Mesodermal cell (in vitro differentiated cells): ENCODE results near the gene ENPP1.

ENCODE experiments used
- H3K27ac ChIP-seq: 2 replicates; pipeline ENCODE4 v1.7.0; 2013; ENCODE audit warnings: mild to moderate bottlenecking, low read depth, low read length, moderate library complexity; ENCODE audit not compliant: severe bottlenecking
- H3K36me3 ChIP-seq: 2 replicates; pipeline ENCODE4 v1.7.1; 2013; ENCODE audit warnings: mild to moderate bottlenecking, low read length, moderate library complexity; ENCODE audit not compliant: control insufficient read depth, insufficient read depth
- H3K4me1 ChIP-seq: one replicate; pipeline ENCODE4 v1.7.1; 2013; ENCODE audit warnings: mild to moderate bottlenecking, low read length; ENCODE audit not compliant: insufficient read depth, control insufficient read depth, poor library complexity, severe bottlenecking
- H3K4me3 ChIP-seq: 2 replicates; pipeline ENCODE4 v1.7.0; 2013; ENCODE audit warnings: low read length, control low read depth, mild to moderate bottlenecking; ENCODE audit not compliant: insufficient read depth, poor library complexity, severe bottlenecking; ENCODE audit errors: extremely low read depth
- H3K9me3 ChIP-seq: 2 replicates; pipeline ENCODE4 v1.7.1; 2013; ENCODE audit warnings: mild to moderate bottlenecking, low read length, moderate library complexity; ENCODE audit not compliant: control insufficient read depth
- WGBS, 2 experiments: methylation state at CpG; one replicate each; pipeline ENCODE4 v1.1.5; 2013; ENCODE audit warnings: missing lambda C conversion rate in 2 of 2; ENCODE audit not compliant: insufficient coverage in 2 of 2; 5-methylcytosine and 5-hydroxymethylcytosine counted together

Gene ENPP1

DNA sequence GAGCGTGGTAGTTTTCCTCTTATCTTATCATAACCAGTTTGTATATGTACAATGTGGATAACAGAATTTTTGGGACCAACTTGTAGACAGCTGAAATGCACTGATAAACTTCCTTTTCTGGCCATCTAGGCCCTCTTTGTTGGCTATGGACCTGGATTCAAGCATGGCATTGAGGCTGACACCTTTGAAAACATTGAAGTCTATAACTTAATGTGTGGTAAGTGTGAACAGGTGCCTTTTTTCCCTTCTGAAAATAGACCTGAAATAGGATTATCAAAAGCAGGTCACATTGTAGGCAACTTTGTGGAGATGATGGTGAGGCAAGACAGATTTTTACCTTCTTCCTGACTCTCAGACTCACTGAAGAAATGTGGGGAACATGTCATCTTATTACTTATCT is 67.8 kb downstream of the ENPP1 start:
- no CpG with 5 or more reads among the region's 1 CpG for WGBS, 2 experiments
- no peaks in the 10 kb centered on the region for H3K9me3 ChIP-seq
- no peak overlapping the region for H3K4me3 ChIP-seq
- H3K4me1 ChIP-seq, result no peaks in the 10 kb centered on the region
- H3K36me3 ChIP-seq, result peaks cover 10% of the 10 kb centered on the region
- no peak overlapping the region for H3K27ac ChIP-seq

DNA sequence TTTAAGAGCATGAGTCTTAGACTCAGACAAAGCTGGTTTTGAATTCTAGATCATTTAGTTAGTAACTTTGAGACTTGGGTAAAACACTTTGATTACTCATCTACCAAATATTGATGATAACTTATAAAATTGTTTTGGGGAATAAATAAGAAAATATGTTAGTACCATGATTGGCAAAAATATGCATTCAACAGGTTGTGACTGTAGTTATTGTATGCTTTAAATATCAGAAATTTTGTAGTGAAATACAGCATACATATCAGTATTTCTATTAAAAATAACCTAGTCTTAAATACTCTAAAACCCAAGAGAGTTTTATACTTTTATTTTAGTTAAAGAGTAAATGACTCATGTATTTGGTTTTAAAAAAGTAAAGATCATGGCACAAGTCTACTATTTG is 68.7 kb downstream of the ENPP1 start:
- peaks cover 10% of the 10 kb centered on the region for H3K36me3 ChIP-seq
- H3K4me3 ChIP-seq, result no peak overlapping the region
- H3K9me3 ChIP-seq, result no peaks in the 10 kb centered on the region
- no peak overlapping the region for H3K27ac ChIP-seq
- no peaks in the 10 kb centered on the region for H3K4me1 ChIP-seq

DNA sequence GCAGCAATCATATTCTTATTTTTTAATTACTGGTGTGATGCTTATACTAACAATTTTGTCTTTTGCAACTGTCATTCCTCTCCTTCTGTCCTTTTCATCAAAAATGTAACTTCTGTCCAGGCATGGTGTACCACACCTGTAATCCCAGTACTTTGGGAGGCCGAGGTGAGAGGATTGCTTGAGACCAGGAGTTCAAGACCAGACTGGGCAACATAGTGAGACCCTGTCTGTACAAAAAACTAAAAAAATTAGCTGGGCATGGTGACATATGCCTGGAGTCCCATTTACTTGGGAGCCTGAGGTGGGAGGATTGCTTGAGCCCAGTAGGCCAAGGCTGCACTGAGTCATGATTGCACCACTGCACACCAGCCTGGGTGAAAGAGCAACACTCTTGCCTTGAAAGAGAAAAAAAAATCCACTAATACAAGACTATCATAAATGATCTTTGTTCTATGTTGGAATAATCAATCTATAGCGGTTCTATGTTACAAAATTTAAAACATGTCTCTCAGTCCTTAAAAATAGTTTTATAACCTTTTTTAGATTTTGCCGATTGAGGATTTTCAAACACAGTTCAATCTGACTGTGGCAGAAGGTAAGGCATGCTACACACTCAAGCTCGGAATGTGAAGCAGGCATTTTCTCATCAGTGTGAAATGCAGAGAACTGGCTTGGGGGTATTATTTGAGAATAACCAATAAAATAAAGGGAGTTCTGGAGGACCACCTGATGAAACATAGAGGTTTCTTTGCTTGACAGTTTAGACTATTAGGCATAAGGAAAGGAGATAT is 70.4 kb downstream of the ENPP1 start:
- 66 to 91% methylated on average over 2 of the region's 4 CpGs for WGBS, 2 experiments
- no peak overlapping the region for H3K4me3 ChIP-seq
- H3K27ac ChIP-seq, result no peak overlapping the region
- H3K4me1 ChIP-seq, result no peaks in the 10 kb centered on the region
- peaks cover 10% of the 10 kb centered on the region for H3K36me3 ChIP-seq
- H3K9me3 ChIP-seq, result no peaks in the 10 kb centered on the region

DNA sequence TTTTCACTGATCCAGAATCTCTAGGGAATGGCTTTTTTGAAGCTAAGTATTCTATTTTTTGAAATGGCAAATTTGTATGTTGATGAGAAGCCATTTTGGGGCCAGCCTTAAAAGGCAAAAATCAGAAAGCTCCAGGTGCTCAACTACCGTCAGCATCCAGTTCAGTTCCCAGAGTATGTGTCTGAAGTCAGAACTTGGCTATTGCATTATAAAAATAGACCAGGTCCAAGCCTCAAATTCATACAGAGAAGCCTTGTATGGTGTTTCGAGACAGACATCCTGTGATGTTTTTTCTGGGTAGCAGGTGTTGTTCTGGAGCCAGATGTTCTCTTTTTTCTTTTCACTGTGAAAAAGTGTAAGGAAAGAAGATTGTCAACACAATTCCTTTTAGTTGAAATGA is 75.2 kb downstream of the ENPP1 start:
- WGBS, 2 experiments, result 82 to 100% methylated on average over 1 to 2 of the region's 2 CpGs
- Histone ChIP-seq H3K36me3 (peaks cover 9% of the 10 kb centered on the region), H3K27ac (no peak overlapping the region), H3K4me1 (no peaks in the 10 kb centered on the region), H3K9me3 (no peaks in the 10 kb centered on the region), H3K4me3 (no peak overlapping the region)

DNA sequence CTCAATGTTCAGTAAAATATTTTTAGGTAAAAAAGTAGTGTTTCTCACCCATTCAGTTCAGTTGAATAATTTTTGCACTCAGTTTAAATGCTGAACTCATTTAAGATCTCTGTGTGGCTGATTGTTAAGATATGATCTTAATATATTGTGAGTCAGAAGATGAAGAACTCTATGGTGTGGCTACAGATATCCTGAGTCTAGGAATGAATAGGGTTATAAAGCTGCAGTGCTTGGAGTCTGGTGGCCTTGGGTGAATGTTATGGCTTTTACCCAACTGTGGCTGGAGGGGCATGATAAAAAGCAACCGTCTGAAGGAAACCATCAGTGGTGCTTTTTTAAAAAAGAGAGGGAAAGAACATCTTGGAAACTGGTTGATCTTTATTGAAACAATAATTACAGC is 77.4 kb downstream of the ENPP1 start:
- WGBS, 2 experiments, result 100% methylated on average over 1 of the region's 1 CpG
- no peaks in the 10 kb centered on the region for H3K9me3 ChIP-seq
- no peak overlapping the region for H3K4me3 ChIP-seq
- H3K36me3 ChIP-seq, result peaks cover 10% of the 10 kb centered on the region
- no peaks in the 10 kb centered on the region for H3K4me1 ChIP-seq
- H3K27ac ChIP-seq, result no peak overlapping the region

DNA sequence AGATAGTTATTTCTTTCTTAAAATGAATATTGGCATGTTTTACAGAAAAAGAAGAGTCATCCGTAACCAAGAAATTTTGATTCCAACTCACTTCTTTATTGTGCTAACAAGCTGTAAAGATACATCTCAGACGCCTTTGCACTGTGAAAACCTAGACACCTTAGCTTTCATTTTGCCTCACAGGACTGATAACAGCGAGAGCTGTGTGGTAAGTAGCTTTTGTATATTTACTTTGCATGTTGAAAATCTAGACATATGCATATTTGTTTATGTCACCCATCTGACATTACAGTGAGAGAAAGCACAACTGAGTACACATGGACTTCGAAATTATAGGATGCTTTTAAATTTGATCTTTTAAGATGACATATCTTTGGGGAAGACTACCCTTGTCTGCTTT is 78.7 kb downstream of the ENPP1 start:
- 100% methylated on average over 1 of the region's 4 CpGs; no CpG with 5 or more reads in 1 of the 2 experiments for WGBS, 2 experiments
- H3K4me3 ChIP-seq, result no peak overlapping the region
- H3K4me1 ChIP-seq, result no peaks in the 10 kb centered on the region
- H3K36me3 ChIP-seq, result peaks cover 10% of the 10 kb centered on the region
- no peaks in the 10 kb centered on the region for H3K9me3 ChIP-seq
- no peak overlapping the region for H3K27ac ChIP-seq

DNA sequence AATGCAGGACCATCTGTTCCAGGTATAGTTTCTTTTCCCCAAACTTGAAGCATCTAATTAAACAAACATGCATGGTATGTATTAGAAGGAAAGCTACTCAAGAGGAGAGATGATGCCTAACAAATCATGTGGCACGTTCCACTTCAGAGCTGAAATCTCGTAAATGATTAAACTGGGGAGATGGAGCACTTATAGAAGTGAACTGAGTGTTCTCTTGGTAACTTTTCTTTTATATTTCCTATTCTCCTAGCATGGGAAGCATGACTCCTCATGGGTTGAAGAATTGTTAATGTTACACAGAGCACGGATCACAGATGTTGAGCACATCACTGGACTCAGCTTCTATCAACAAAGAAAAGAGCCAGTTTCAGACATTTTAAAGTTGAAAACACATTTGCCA is 82.3 kb downstream of the ENPP1 start:
- H3K36me3 ChIP-seq, result peaks cover 10% of the 10 kb centered on the region
- H3K27ac ChIP-seq, result no peak overlapping the region
- no peak overlapping the region for H3K4me3 ChIP-seq
- WGBS, 2 experiments, result 100% methylated on average over 2 of the region's 3 CpGs; no CpG with 5 or more reads in 1 of the 2 experiments
- no peaks in the 10 kb centered on the region for H3K4me1 ChIP-seq
- no peaks in the 10 kb centered on the region for H3K9me3 ChIP-seq

DNA sequence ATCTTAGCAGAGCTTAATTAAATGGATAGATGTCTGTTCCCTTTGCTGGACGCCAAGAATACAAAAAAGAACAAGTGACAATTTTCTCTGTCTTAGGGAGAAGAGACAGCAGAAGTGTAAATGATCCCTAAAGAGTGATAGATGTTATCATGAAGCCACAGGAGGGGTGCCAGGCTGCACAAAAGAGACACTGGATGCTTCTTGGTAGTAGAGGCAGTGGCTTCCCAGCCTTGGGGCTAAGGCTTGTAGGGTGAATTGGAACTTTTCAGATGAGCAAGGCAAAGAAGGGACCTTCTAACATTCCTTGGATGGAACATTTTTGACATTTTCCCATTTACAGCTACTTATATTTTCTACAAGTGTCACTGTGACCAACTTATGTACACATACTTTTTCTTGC is 85.4 kb downstream of the ENPP1 start:
- WGBS, 2 experiments, result 63% methylated on average over 1 of the region's 1 CpG; no CpG with 5 or more reads in 1 of the 2 experiments
- H3K27ac ChIP-seq, result no peak overlapping the region
- H3K4me3 ChIP-seq, result no peak overlapping the region
- H3K9me3 ChIP-seq, result peaks cover 8% of the 10 kb centered on the region
- H3K36me3 ChIP-seq, result peaks cover 6% of the 10 kb centered on the region
- H3K4me1 ChIP-seq, result no peaks in the 10 kb centered on the region

DNA sequence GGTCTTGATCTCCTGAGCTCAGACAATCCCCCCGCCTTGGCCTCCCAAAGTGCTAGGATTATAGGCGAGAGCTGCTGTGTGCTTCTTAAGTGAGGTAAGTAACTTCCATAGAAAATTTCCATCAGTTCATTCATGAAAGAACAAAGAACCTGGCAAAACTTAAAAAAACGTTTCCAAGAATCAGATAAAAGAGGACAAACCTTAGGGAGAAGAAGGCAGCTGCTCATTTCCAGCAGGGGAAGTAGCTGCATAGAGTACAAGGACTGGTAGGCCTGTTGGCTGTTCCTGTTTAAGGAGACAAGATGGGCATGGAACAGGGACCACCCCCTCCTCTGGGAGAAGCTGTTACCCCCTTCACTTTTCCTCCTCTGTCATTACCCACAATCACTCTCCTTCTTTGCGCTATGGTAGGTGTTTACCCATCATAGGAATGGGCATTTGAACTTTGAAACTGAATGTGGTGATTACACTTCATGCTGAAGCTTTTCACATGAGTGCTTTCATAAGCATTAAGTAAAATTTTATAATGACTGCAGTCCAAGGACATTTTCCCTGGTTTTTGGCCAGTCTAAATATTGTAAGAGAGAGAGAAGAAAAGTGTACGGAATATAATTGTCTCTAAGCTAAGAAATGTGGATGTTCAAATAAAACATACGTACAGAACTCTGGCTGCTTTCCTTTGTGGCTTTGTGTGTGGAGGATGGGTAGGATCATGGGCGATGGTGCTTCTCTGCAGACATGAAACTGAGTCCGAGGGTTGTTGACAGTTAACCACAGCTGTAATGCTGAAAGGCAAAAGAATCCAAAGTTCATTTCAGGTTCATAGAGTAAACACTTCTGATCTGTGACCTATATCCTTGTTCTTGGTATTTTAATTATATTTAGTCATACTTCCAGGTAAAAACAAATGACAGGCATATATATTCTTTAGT is 86.9 kb downstream of the ENPP1 start:
- H3K27ac ChIP-seq, result no peak overlapping the region
- 81 to 94% methylated on average over 4 to 5 of the region's 8 CpGs for WGBS, 2 experiments

DNA sequence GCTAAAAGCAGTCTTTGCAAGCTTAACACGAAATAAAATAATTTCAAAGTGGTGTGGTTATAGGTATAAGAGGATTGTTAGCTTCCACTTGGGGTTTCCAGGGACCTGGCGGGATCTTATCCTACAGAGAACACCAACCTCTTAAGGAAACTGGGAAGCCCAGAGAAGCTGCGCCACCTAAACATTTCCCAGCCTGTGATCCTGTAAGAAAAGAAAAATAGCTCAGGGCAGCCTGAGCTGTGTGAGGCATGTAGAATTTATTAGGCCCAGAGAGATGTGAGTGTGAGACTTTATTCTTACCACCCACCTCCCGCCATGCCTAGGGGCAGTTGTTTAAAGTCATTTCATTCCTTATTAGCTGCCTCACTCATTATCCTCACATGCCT is 89.2 kb downstream of the ENPP1 start:
- Histone ChIP-seq H3K4me3 (no peak overlapping the region), H3K36me3 (no peaks in the 10 kb centered on the region), H3K27ac (no peak overlapping the region), H3K9me3 (peaks cover 17% of the 10 kb centered on the region), H3K4me1 (no peaks in the 10 kb centered on the region)
- no CpG with 5 or more reads among the region's 4 CpGs for WGBS, 2 experiments

More for the DNA sequence above, 86.9 kb downstream of the ENPP1 start:
- Histone ChIP-seq H3K4me1 (no peaks in the 10 kb centered on the region), H3K4me3 (no peak overlapping the region), H3K9me3 (peaks cover 17% of the 10 kb centered on the region), H3K36me3 (no peaks in the 10 kb centered on the region)

DNA sequence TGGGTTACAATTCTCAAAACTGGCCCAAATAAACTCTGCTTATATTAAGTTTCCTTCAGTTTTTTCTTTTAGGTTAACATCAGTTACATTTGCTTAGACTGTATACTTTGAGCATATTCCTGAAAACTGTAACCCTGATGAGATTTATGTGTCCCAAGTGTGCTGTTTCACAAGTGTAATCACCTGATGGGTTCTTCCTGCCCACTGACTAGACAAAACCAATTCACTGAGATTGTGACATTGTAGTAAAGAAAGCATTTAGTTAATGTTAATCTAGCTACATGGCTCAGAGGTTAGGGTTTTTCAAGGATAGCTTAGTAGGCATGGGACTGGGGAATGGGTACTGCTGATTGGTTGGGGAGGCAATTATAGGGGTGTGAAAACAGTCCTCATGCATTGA is 89.8 kb downstream of the ENPP1 start:
- Histone ChIP-seq H3K36me3 (no peaks in the 10 kb centered on the region), H3K4me3 (no peak overlapping the region), H3K27ac (no peak overlapping the region), H3K9me3 (peaks cover 17% of the 10 kb centered on the region), H3K4me1 (no peaks in the 10 kb centered on the region)
